Natural killer cell (primary cell): ENCODE measurements around the gene INTS1. TPM values are rescaled to one million over a fixed set of nuclear protein-coding genes. Genes with fewer than 3 reads are reported as not detected.

Source experiments
- ATAC-seq, 3 donors: fragments of 150-1000 bp in 2 of 3; fragments of 200-7000 bp in 1 of 3; cut with Tn5 transposase; 1 replicate in 1 of 3; 2 replicates in 2 of 3; pipeline ENCODE4 v1.10.0; 2021; ENCODE audit warnings: mild to moderate bottlenecking in 2 of 3, moderate library complexity in 2 of 3
- DNase-seq, 2 donors: peaks; one replicate each; pipeline versions ENCODE4 v3.0.0 to v3.0.0-alpha.2; 2013 to 2021; ENCODE audit warnings: mixed read lengths in 1 of 2
- H3K27ac ChIP-seq: one replicate; pipeline ENCODE4 v1.5.1; 2013; ENCODE audit warnings: mild to moderate bottlenecking, low read length
- H3K27me3 ChIP-seq: one replicate; pipeline ENCODE4 v1.6.1; 2013; ENCODE audit warnings: low read length; ENCODE audit not compliant: control insufficient read depth, insufficient read depth
- H3K36me3 ChIP-seq: one replicate; pipeline ENCODE4 v1.6.1; 2013; ENCODE audit warnings: low read length; ENCODE audit not compliant: control insufficient read depth, insufficient read depth
- H3K4me1 ChIP-seq: one replicate; pipeline ENCODE4 v1.6.1; 2013; ENCODE audit warnings: low read length; ENCODE audit not compliant: control insufficient read depth, insufficient read depth
- H3K4me3 ChIP-seq: one replicate; pipeline ENCODE4 v1.5.1; 2013; ENCODE audit warnings: low read length
- H3K9me3 ChIP-seq: one replicate; pipeline ENCODE4 v1.6.1; 2013; ENCODE audit warnings: low read length; ENCODE audit not compliant: control insufficient read depth, insufficient read depth
- H3K27ac Mint-ChIP-seq, 2 donors: one replicate each; pipeline ENCODE4 v1.8.0; 2022; ENCODE audit warnings: mild to moderate bottlenecking in 2 of 2, mixed read lengths in 2 of 2, moderate library complexity in 1 of 2
- H3K27me3 Mint-ChIP-seq, 2 donors: one replicate each; pipeline ENCODE4 v1.8.0; 2022; ENCODE audit warnings: low read depth in 2 of 2, mixed read lengths in 2 of 2
- H3K36me3 Mint-ChIP-seq: one replicate; pipeline ENCODE4 v1.8.0; 2022; ENCODE audit warnings: mixed read lengths
- H3K4me1 Mint-ChIP-seq, 2 donors: one replicate each; pipeline ENCODE4 v1.8.0; 2022; ENCODE audit warnings: mixed read lengths in 2 of 2
- H3K4me3 Mint-ChIP-seq: one replicate; pipeline ENCODE4 v1.8.0; 2022; ENCODE audit warnings: mild to moderate bottlenecking, moderate library complexity, mixed read lengths
- H3K9me3 Mint-ChIP-seq, 2 donors: one replicate each; pipeline ENCODE4 v1.8.0; 2022; ENCODE audit warnings: mixed read lengths in 2 of 2
- CTCF ChIP-seq: fragments of 200-600 bp; IDR thresholded peaks from one replicate; pipeline ENCODE4 v1.8.0; 2022; ENCODE audit warnings: antibody characterized with exemption
- WGBS: methylation state at CpG from one replicate; pipeline ENCODE4 v1.1.7; 2013; ENCODE audit warnings: missing lambda C conversion rate; ENCODE audit not compliant: insufficient coverage; 5-methylcytosine and 5-hydroxymethylcytosine counted together
- intact Hi-C: fragments of 100-400 bp; cut with micrococcal nuclease; formaldehyde crosslinking; loops from one replicate; pipeline ENCODE4 v1.14.2; 2022
- total RNA-seq, 4 donors: library from RNA; stranded (reverse); fragments of 120-200 nt in 1 of 4; gene quantifications; one replicate each; pipeline versions ENCODE4 v1.2.3 to v1.2.4, GENCODE V29; 2013 to 2022

INTS1 gene
- total RNA-seq, 3 donors from 2014 or later (not counting 1 experiment from before 2014, with no cell fraction given), result 92.7 to 115 (median 111) TPM

DNA sequence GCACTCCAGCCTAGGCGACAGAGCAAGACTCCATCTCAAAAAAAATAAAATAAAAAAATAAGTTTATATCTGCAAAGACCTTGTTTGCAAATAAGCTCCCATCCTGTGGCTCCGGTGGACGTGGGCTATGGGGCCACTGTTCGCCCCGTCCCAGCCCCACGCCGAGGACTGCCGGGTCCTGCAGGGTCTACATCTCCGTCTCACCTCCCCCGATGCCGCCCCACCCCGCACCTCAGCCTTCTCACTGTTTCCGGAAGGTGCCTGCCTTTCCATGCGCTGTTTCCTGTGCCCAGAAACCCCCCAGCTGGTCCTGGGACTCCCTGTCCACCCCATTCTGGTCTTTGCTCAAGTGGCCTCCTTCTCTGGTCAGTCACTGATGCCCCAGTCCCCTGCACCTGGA lies 5.0 kb upstream of the INTS1 start:
- no peak overlapping the region for H3K27ac ChIP-seq
- Mint-ChIP-seq H3K36me3 (no peaks in the 10 kb centered on the region), H3K27ac (no peak overlapping the region), H3K9me3 (no peaks in the 10 kb centered on the region), H3K4me3 (no peak overlapping the region), H3K4me1 (peaks cover 0 to 11% of the 10 kb centered on the region in 2 donors), H3K27me3 (peaks cover 7 to 32% of the 10 kb centered on the region in 2 donors)
- peaks cover 47% of the 10 kb centered on the region for H3K4me1 ChIP-seq
- no peak for TF ChIP-seq CTCF
- H3K27me3 ChIP-seq, result no peaks in the 10 kb centered on the region
- H3K9me3 ChIP-seq, result no peaks in the 10 kb centered on the region
- DNase-seq (no peak), ATAC-seq (no peak)
- intact Hi-C loops, result no loop called here
- H3K36me3 ChIP-seq, result no peaks in the 10 kb centered on the region
- no peak overlapping the region for H3K4me3 ChIP-seq
- WGBS, result 89% methylated on average over 14 of the region's 14 CpGs

GRCh38 chr7:1508277-1508758 lies 4.1 kb upstream of the INTS1 start:
- Mint-ChIP-seq H3K4me3 (peak overlapping the region; percentile 29), H3K9me3 (no peaks in the 10 kb centered on the region)

DNA sequence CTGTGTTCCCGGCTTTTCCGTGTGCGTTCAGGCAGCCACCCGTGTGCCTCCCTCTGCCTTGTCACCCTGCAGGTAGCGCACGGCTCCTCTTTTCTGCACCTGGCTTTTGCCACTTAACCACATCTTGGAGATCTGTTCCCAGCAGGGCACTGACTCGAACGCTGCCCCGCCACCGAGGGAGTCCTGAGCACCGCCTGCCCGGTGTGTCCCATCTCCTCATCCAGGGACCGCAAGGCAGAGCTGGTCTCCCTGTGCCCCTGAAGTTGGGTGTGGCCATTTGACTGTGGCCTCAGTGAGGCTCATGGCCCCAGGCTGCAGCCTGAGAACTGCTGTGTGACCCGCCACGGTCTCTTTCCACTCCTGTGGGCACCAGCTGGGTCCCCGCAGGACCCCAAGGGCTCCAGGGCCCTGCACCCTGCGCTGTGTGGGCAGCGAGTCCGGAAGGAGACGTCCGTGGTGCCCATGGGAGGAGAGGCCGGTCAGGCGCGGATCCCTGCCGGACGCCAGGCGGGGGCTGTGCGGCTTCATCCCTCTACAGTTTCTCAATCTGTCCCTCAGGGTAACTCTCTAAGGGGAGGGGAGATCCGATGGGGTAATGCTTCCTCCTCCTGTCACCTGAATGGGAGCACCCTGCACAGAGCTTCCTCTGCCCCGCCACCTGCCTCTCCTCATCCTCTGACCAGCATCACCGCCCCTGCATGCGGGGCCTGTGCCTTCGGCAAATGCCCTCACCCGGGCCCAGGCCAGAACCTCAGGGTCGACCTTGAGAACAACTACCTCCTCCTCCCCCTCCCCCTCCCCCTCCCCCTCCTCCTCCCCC lies 1.8 kb upstream of the INTS1 start:
- Mint-ChIP-seq H3K9me3 (no peaks in the 10 kb centered on the region), H3K27me3 (peaks cover 7 to 16% of the 10 kb centered on the region in 2 donors), H3K4me1 (peaks cover 20 to 34% of the 10 kb centered on the region in 2 donors), H3K27ac (no peak overlapping the region), H3K36me3 (no peaks in the 10 kb centered on the region), H3K4me3 (peak overlapping the region; percentile 45)
- TF ChIP-seq CTCF, result no peak
- peaks cover 6% of the 10 kb centered on the region for H3K36me3 ChIP-seq
- no peak overlapping the region for H3K4me3 ChIP-seq
- H3K9me3 ChIP-seq, result no peaks in the 10 kb centered on the region
- no peak overlapping the region for H3K27ac ChIP-seq
- intact Hi-C loops, result no loop called here
- ATAC-seq (no peak), DNase-seq (peak in 1 of 2 donors; percentile 25)
- H3K27me3 ChIP-seq, result no peaks in the 10 kb centered on the region
- H3K4me1 ChIP-seq, result peaks cover 37% of the 10 kb centered on the region
- 48% methylated on average over 33 of the region's 35 CpGs for WGBS

More at GRCh38 chr7:1508277-1508758, 4.1 kb upstream of the INTS1 start:
- Mint-ChIP-seq H3K4me1 (peaks cover 3 to 15% of the 10 kb centered on the region in 2 donors), H3K27ac (no peak overlapping the region), H3K36me3 (no peaks in the 10 kb centered on the region), H3K27me3 (peaks cover 7 to 28% of the 10 kb centered on the region in 2 donors)
- DNase-seq (peak in 1 of 2 donors; percentile 28), ATAC-seq (no peak)
- WGBS, result 21% methylated on average over 10 of the region's 10 CpGs
- Histone ChIP-seq H3K4me3 (no peak overlapping the region), H3K9me3 (no peaks in the 10 kb centered on the region), H3K36me3 (no peaks in the 10 kb centered on the region), H3K27ac (no peak overlapping the region), H3K4me1 (peaks cover 46% of the 10 kb centered on the region), H3K27me3 (no peaks in the 10 kb centered on the region)
- intact Hi-C loops, result no loop called here
- no peak for TF ChIP-seq CTCF
